Hepatocyte (in vitro differentiated cells): ENCODE results near the gene CCDC9B. TPM values are rescaled to one million over a fixed set of nuclear protein-coding genes. Genes with fewer than 3 reads are reported as not detected.

Experiments used
- DNase-seq: peaks from one replicate; pipeline ENCODE4 v3.0.0-alpha.2; 2016; ENCODE audit warnings: low spot score
- H2AFZ ChIP-seq: fragments of 200-600 bp; sonication (generic); 2 replicates; pipeline ENCODE4 v1.6.0; 2016; ENCODE audit warnings: antibody characterized with exemption, mild to moderate bottlenecking
- H3K27ac ChIP-seq: fragments of 200-600 bp; sonication (generic); 2 replicates; pipeline ENCODE4 v1.5.1; 2016; ENCODE audit warnings: mild to moderate bottlenecking
- H3K27me3 ChIP-seq: fragments of 200-600 bp; sonication (generic); 2 replicates; pipeline ENCODE4 v1.6.1; 2016
- H3K36me3 ChIP-seq: fragments of 200-600 bp; sonication (generic); replicated peaks from 2 replicates; pipeline ENCODE4 v1.5.1; 2016; ENCODE audit warnings: low read depth; ENCODE audit not compliant: insufficient read depth
- H3K4me1 ChIP-seq: fragments of 200-600 bp; sonication (generic); 2 replicates; pipeline ENCODE4 v1.5.1; 2016; ENCODE audit warnings: mild to moderate bottlenecking, moderate library complexity; ENCODE audit not compliant: insufficient read depth
- H3K4me2 ChIP-seq: fragments of 200-600 bp; sonication (generic); 2 replicates; pipeline ENCODE4 v1.6.0; 2016
- H3K4me3 ChIP-seq: fragments of 200-600 bp; sonication (generic); 2 replicates; pipeline ENCODE4 v1.5.1; 2016; ENCODE audit warnings: mild to moderate bottlenecking
- H3K79me2 ChIP-seq: fragments of 200-600 bp; sonication (generic); 2 replicates; pipeline ENCODE4 v1.6.0; 2017; ENCODE audit warnings: mild to moderate bottlenecking
- H3K9me2 ChIP-seq: fragments of 200-600 bp; sonication (generic); replicated peaks from 2 replicates; pipeline ENCODE4 v1.6.0; 2017; ENCODE audit warnings: mild to moderate bottlenecking; ENCODE audit not compliant: insufficient read depth
- H3K9me3 ChIP-seq: fragments of 200-600 bp; sonication (generic); 2 replicates; pipeline ENCODE4 v1.5.1; 2016; ENCODE audit warnings: low read depth, mild to moderate bottlenecking
- H4K20me1 ChIP-seq: fragments of 200-600 bp; sonication (generic); 2 replicates; pipeline ENCODE4 v1.6.0; 2016; ENCODE audit warnings: mild to moderate bottlenecking; ENCODE audit not compliant: insufficient read depth, poor library complexity, severe bottlenecking
- EZH2 ChIP-seq: fragments of 200-600 bp; sonication (generic); IDR thresholded peaks from 2 replicates; pipeline ENCODE4 v1.6.1; 2016; ENCODE audit warnings: antibody characterized with exemption, mild to moderate bottlenecking, borderline replicate concordance
- EZH2phosphoT487 ChIP-seq: fragments of 200-600 bp; sonication (generic); IDR thresholded peaks from one replicate; pipeline ENCODE4 v1.6.1; 2018; ENCODE audit warnings: antibody characterized with exemption, mild to moderate bottlenecking, low read depth, moderate library complexity; ENCODE audit not compliant: unreplicated experiment, severe bottlenecking
- WGBS: methylation state at CpG from one replicate; pipeline ENCODE4 v1.1.6; 2016; ENCODE audit warnings: low lambda C conversion rate; ENCODE audit errors: missing lambda C conversion rate; 5-methylcytosine and 5-hydroxymethylcytosine counted together
- polyA plus RNA-seq: library from polyadenylated mRNA; unstranded; fragments of >200 nt; fragmentation: Nextera tagmentation; extraction: Ambion mirVana; gene quantifications from 2 replicates; pipeline ENCODE4 v1.2.1, GENCODE V29; 2016
- total RNA-seq: library from RNA; depleted of rRNA; stranded (reverse); fragments of >200 nt; gene quantifications from 2 replicates; pipeline ENCODE4 v1.2.3, GENCODE V29; 2014
- TF ChIP-seq, protein P1 (sequence below): fragments of 200-600 bp; sonication (generic); IDR thresholded peaks from 2 replicates; pipeline ENCODE4 v1.5.1; 2016; ENCODE audit warnings: antibody characterized with exemption, mild to moderate bottlenecking; ENCODE audit not compliant: poor library complexity

The CCDC9B gene
- total and polyA plus RNA-seq, 2 experiments from 2014 or later: 4.0 to 7.6 TPM

GRCh38 chr15:40368719-40369473, 28.2 kb upstream of the CCDC9B start:
- no peak for TF ChIP-seq EZH2
- TF ChIP-seq, protein P1, sequence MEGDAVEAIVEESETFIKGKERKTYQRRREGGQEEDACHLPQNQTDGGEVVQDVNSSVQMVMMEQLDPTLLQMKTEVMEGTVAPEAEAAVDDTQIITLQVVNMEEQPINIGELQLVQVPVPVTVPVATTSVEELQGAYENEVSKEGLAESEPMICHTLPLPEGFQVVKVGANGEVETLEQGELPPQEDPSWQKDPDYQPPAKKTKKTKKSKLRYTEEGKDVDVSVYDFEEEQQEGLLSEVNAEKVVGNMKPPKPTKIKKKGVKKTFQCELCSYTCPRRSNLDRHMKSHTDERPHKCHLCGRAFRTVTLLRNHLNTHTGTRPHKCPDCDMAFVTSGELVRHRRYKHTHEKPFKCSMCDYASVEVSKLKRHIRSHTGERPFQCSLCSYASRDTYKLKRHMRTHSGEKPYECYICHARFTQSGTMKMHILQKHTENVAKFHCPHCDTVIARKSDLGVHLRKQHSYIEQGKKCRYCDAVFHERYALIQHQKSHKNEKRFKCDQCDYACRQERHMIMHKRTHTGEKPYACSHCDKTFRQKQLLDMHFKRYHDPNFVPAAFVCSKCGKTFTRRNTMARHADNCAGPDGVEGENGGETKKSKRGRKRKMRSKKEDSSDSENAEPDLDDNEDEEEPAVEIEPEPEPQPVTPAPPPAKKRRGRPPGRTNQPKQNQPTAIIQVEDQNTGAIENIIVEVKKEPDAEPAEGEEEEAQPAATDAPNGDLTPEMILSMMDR: no peak
- no peak for TF ChIP-seq EZH2phosphoT487
- Histone ChIP-seq H3K9me3 (no peaks in the 10 kb centered on the region), H3K36me3 (no peaks in the 10 kb centered on the region), H3K4me2 (no peak overlapping the region), H3K27me3 (no peaks in the 10 kb centered on the region), H3K27ac (no peak overlapping the region), H3K4me3 (no peak overlapping the region), H2AFZ (no peak overlapping the region), H4K20me1 (no peaks in the 10 kb centered on the region), H3K4me1 (peaks cover 6% of the 10 kb centered on the region), H3K9me2 (no peaks in the 10 kb centered on the region), H3K79me2 (no peaks in the 10 kb centered on the region)
- WGBS: 99% methylated on average over 22 of the region's 24 CpGs
- no peak for DNase-seq

DNA sequence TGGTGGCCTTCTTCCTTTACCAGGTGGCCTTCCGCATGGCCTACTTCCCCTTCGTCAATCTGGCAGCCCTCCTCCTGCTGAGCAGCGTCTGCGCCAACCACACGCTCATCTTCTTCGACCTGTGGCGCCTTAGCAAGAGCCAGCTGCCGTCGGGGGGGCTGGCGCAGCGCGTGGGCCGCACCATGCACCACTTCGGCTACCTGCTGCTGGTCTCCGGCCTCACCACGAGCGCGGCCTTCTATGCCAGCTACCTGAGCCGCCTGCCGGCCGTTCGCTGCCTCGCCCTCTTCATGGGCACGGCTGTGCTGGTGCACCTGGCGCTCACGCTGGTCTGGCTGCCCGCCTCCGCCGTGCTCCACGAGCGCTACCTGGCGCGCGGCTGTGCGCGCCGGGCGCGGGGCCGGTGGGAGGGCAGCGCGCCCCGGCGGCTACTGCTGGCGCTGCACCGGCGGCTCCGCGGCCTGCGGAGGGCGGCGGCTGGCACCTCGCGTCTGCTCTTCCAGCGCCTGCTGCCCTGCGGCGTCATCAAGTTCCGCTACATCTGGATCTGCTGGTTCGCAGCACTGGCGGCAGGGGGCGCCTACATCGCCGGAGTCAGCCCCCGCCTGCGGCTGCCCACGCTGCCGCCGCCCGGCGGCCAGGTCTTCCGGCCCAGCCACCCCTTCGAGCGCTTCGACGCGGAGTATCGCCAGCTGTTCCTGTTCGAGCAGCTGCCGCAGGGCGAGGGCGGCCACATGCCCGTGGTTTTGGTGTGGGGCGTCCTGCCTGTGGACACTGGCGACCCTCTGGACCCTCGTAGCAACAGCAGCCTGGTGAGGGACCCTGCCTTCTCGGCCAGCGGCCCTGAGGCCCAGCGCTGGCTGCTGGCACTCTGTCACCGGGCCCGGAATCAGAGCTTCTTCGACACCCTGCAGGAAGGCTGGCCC, 27.2 kb upstream of the CCDC9B start:
- peak overlapping the region; percentile 78 for H2AFZ ChIP-seq
- H3K27me3 ChIP-seq: no peaks in the 10 kb centered on the region
- no peaks in the 10 kb centered on the region for H3K9me2 ChIP-seq
- H3K36me3 ChIP-seq: no peaks in the 10 kb centered on the region
- 25% methylated on average over 81 of the region's 91 CpGs for WGBS
- H3K79me2 ChIP-seq: no peaks in the 10 kb centered on the region
- H3K4me3 ChIP-seq: no peak overlapping the region
- no peak overlapping the region for H3K27ac ChIP-seq
- peaks cover 6% of the 10 kb centered on the region for H3K4me1 ChIP-seq
- peak; percentile 95 for DNase-seq
- no peaks in the 10 kb centered on the region for H4K20me1 ChIP-seq
- peak overlapping the region; percentile 87 for H3K4me2 ChIP-seq
- TF ChIP-seq, protein P1: peak; percentile 79
- no peak for TF ChIP-seq EZH2
- H3K9me3 ChIP-seq: no peaks in the 10 kb centered on the region

GRCh38 chr15:40367371-40367685, 26.6 kb upstream of the CCDC9B start:
- 93% methylated on average over 5 of the region's 5 CpGs for WGBS
- H3K9me3 ChIP-seq: no peaks in the 10 kb centered on the region
- DNase-seq: no peak
- peaks cover 6% of the 10 kb centered on the region for H3K4me1 ChIP-seq
- H2AFZ ChIP-seq: no peak overlapping the region
- no peak overlapping the region for H3K27ac ChIP-seq
- no peaks in the 10 kb centered on the region for H3K79me2 ChIP-seq
- H3K27me3 ChIP-seq: no peaks in the 10 kb centered on the region
- peak overlapping the region; percentile 87 for H3K4me2 ChIP-seq
- H3K36me3 ChIP-seq: no peaks in the 10 kb centered on the region
- no peaks in the 10 kb centered on the region for H4K20me1 ChIP-seq
- no peak overlapping the region for H3K4me3 ChIP-seq
- TF ChIP-seq EZH2phosphoT487 (no peak), EZH2 (no peak)
- TF ChIP-seq, protein P1: no peak
- H3K9me2 ChIP-seq: no peaks in the 10 kb centered on the region
